Muscle layer of duodenum (tissue), 2 donors: ENCODE results near the gene NPB.

Experiments used
- H3K27ac ChIP-seq: one replicate; pipeline ENCODE4 v1.7.0; 2013; ENCODE audit warnings: mild to moderate bottlenecking, low read length
- H3K27me3 ChIP-seq: one replicate; pipeline ENCODE4 v1.7.0; 2013; ENCODE audit warnings: low read depth, mild to moderate bottlenecking, control low read depth, low read length
- H3K36me3 ChIP-seq, 2 donors: one replicate each; pipeline ENCODE4 v1.7.0; 2013; ENCODE audit warnings: low read length in 2 of 2, control low read depth in 1 of 2, mild to moderate bottlenecking in 1 of 2; ENCODE audit not compliant: insufficient read depth in 2 of 2, control insufficient read depth in 1 of 2
- H3K4me1 ChIP-seq, 2 donors: one replicate each; pipeline ENCODE4 v1.7.0; 2013; ENCODE audit warnings: low read length in 2 of 2, mild to moderate bottlenecking in 2 of 2, control low read depth in 1 of 2, moderate library complexity in 1 of 2; ENCODE audit not compliant: insufficient read depth in 2 of 2, control insufficient read depth in 1 of 2
- H3K4me3 ChIP-seq, 2 donors: one replicate each; pipeline ENCODE4 v1.7.0; 2013; ENCODE audit warnings: low read length in 2 of 2, low read depth in 1 of 2, mild to moderate bottlenecking in 1 of 2
- H3K9me3 ChIP-seq, 2 donors: one replicate each; pipeline ENCODE4 v1.7.0; 2013; ENCODE audit warnings: low read length in 2 of 2, control low read depth in 1 of 2, mild to moderate bottlenecking in 1 of 2; ENCODE audit not compliant: control insufficient read depth in 1 of 2
- donor health status: healthy.

The NPB gene

DNA sequence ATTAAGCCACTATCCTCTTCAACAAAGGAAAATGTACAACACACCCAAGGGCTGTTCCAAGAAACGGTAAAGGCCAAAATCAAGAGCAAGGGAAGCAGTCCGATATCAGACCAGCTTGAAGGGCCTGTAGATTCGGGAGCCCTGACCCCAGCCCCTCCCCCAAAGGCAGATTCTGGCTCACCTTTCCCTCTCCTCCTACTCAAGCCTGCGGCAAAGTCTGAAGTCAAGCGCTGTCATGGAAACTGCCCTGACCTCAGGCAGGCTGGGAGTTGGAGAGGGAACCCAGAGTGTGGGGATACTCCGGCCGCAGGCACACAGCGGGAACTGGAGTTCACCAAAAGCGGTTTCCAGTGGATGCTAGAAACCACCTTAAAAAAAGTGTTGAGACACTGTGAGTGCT is 12.4 kb upstream of the NPB start:
- Histone ChIP-seq H3K36me3 (peaks cover 22 to 56% of the 10 kb centered on the region in 2 donors), H3K27ac (no peak overlapping the region), H3K4me1 (peaks cover 6 to 28% of the 10 kb centered on the region in 2 donors), H3K9me3 (no peaks in the 10 kb centered on the region), H3K27me3 (no peaks in the 10 kb centered on the region), H3K4me3 (peak overlapping the region in 1 of 2 donors; percentile 72)

DNA sequence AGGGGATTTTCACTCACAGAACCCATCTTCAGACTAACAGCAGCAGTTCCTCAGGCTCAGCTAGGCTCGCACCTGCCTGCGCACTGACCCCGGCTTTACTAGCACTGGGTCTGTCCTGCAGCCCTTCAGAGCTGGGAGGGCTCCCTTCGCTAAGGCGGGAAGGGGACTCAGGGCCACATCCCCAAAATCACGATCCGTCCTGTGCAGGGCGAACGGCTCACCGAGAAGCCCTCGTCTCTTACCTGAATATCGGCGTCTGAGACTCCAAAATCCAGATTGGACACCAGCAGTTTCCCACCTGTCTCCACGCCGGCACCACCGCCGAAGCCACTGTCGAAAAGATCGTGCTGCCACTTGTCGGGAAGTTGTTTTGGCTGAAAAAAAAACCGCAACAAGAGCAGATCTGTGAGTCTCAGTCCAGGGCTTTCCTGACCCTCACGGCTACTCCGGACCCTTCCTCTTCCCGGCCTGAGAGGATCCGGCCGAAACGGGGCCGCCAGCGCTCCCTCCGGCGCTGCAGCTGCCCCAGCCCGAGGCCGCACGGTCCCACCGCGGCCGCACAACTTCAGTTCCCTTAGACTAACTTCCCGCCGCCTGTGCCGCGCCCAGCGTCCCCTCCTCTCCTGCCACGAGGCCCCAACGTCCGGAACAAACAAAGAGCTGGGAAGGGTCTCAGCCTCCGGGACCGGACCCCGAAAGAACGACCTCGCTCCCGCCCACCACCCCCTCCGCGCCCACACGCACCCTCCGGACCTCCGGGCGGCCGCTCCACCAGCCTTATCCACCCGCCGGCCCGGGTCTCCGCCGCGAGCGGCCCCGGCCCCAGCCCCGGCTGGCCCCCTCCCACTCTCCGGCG is 11.4 kb upstream of the NPB start:
- Histone ChIP-seq H3K4me1 (peaks cover 6 to 28% of the 10 kb centered on the region in 2 donors), H3K4me3 (peak overlapping the region; percentile 72 to 92), H3K9me3 (no peaks in the 10 kb centered on the region), H3K27me3 (no peaks in the 10 kb centered on the region), H3K27ac (peak overlapping the region; percentile 45), H3K36me3 (peaks cover 22 to 54% of the 10 kb centered on the region in 2 donors)

DNA sequence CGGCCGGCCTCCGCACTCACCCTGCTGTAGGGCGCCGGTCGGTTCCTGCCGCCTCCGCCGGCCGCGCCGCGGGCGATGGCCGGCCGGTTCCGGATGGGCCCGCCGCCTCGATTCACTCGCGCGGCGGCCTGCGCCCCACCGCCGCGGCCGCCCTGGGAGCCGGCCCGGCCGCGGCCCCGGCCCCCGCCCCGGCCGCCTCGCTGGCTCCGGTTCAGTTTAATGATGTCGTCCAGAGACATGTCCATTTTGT is 10.8 kb upstream of the NPB start:
- Histone ChIP-seq H3K27ac (no peak overlapping the region), H3K4me3 (peak overlapping the region in 1 of 2 donors; percentile 94), H3K27me3 (no peaks in the 10 kb centered on the region), H3K4me1 (peaks cover 6 to 28% of the 10 kb centered on the region in 2 donors), H3K36me3 (peaks cover 20 to 52% of the 10 kb centered on the region in 2 donors), H3K9me3 (no peaks in the 10 kb centered on the region)

DNA sequence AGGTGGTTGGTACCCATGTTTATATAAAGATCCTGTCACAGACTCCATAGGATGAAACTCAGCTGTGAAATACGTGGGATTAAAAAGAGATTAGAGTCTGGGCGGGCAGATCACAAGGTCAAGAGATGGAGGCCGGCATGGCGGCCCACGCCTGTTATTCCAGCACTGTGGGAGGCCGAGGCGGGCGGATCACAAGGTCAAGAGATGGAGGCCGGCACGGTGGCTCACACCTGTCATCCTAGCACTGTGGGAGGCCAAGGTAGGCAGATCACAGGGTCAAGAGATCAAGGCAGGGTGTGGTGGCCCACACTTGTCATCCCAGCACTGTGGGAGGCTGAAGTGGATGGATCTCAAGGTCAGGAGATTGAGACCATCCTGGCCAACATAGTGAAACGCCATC is 6.6 kb upstream of the NPB start:
- H3K4me3 ChIP-seq = no peak overlapping the region
- H3K9me3 ChIP-seq = no peaks in the 10 kb centered on the region
- peaks cover 1 to 13% of the 10 kb centered on the region in 2 donors for H3K4me1 ChIP-seq
- peaks cover 16 to 50% of the 10 kb centered on the region in 2 donors for H3K36me3 ChIP-seq
- no peaks in the 10 kb centered on the region for H3K27me3 ChIP-seq
- no peak overlapping the region for H3K27ac ChIP-seq

- peaks cover 6% of the 10 kb centered on the region for H3K27me3 ChIP-seq
- no peak overlapping the region for H3K4me3 ChIP-seq
- H3K27ac ChIP-seq = no peak overlapping the region
- peaks cover 16 to 52% of the 10 kb centered on the region in 2 donors for H3K36me3 ChIP-seq
- peaks cover 0 to 15% of the 10 kb centered on the region in 2 donors for H3K4me1 ChIP-seq
- no peaks in the 10 kb centered on the region for H3K9me3 ChIP-seq
These were observed 3.8 kb upstream of the NPB start for GRCh38 chr17:81898029-81898866.

DNA sequence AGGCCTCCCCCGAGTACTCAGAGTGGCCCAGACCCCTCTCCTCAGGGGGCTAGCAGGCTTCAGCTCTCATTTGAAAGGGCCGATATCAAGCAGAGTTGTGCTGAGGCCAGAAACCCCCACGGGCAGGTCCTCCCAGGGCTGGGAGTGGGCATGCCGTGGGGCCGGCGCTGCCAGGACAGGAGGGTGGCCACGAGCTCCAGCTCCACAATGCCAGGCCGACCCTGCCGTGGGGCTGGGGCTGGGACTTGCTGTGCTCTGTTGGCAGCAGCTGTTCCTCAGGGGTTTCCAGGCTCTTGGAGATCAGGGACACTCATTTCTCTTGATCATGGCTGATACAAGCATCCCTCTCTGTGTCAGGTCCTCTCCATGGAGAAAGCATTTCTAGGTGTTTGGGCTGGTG is 3.2 kb upstream of the NPB start:
- Histone ChIP-seq H3K27ac (no peak overlapping the region), H3K9me3 (no peaks in the 10 kb centered on the region), H3K27me3 (peaks cover 6% of the 10 kb centered on the region), H3K4me1 (peaks cover 0 to 15% of the 10 kb centered on the region in 2 donors), H3K4me3 (no peak overlapping the region), H3K36me3 (peaks cover 16 to 52% of the 10 kb centered on the region in 2 donors)

GRCh38 chr17:81899514-81900166 is 2.4 kb upstream of the NPB start:
- peaks cover 0 to 15% of the 10 kb centered on the region in 2 donors for H3K4me1 ChIP-seq
- H3K4me3 ChIP-seq = no peak overlapping the region
- H3K36me3 ChIP-seq = peaks cover 16 to 47% of the 10 kb centered on the region in 2 donors
- peaks cover 6% of the 10 kb centered on the region for H3K27me3 ChIP-seq
- H3K27ac ChIP-seq = no peak overlapping the region
- H3K9me3 ChIP-seq = no peaks in the 10 kb centered on the region

- peaks cover 6% of the 10 kb centered on the region for H3K27me3 ChIP-seq
- peaks cover 16 to 43% of the 10 kb centered on the region in 2 donors for H3K36me3 ChIP-seq
- H3K4me1 ChIP-seq = peaks cover 0 to 15% of the 10 kb centered on the region in 2 donors
- no peaks in the 10 kb centered on the region for H3K9me3 ChIP-seq
- no peak overlapping the region for H3K4me3 ChIP-seq
- H3K27ac ChIP-seq = no peak overlapping the region
These were observed 1.7 kb upstream of the NPB start for GRCh38 chr17:81900181-81900820.

- H3K27me3 ChIP-seq = peaks cover 6% of the 10 kb centered on the region
- H3K36me3 ChIP-seq = peaks cover 19 to 37% of the 10 kb centered on the region in 2 donors
- H3K9me3 ChIP-seq = no peaks in the 10 kb centered on the region
- peak overlapping the region in 1 of 2 donors; percentile 45 for H3K4me3 ChIP-seq
- H3K4me1 ChIP-seq = peaks cover 0 to 15% of the 10 kb centered on the region in 2 donors
- no peak overlapping the region for H3K27ac ChIP-seq
These were observed 643 bp upstream of the NPB start for GRCh38 chr17:81901167-81902022.

- H3K4me3 ChIP-seq = peak overlapping the region in 1 of 2 donors; percentile 45
- no peaks in the 10 kb centered on the region for H3K9me3 ChIP-seq
- H3K27ac ChIP-seq = no peak overlapping the region
- H3K36me3 ChIP-seq = peaks cover 17 to 40% of the 10 kb centered on the region in 2 donors
- H3K4me1 ChIP-seq = peaks cover 0 to 15% of the 10 kb centered on the region in 2 donors
- peaks cover 6% of the 10 kb centered on the region for H3K27me3 ChIP-seq
These were observed 796 bp downstream of the NPB start for GRCh38 chr17:81902653-81903414.
